Measurements from ENCODE around the gene PDGFA. TPM values are rescaled to one million over a fixed set of nuclear protein-coding genes. Genes with fewer than 3 reads are reported as not detected.

Gene PDGFA
- total and polyA plus RNA-seq, 8 donors: 25.9 to 69.4 (median 36.3) TPM

- H3K4me3 ChIP-seq: no peak overlapping the region
- DNase-seq (peak in 1 of 4 donors; percentile 64), ATAC-seq (no peak)
- peaks cover 0 to 3% of the 10 kb centered on the region in 2 donors for H3K9me3 ChIP-seq
- no peak for TF ChIP-seq CTCF (IDR thresholded peaks at IDR 0.05)
- no peaks in the 10 kb centered on the region for H3K27me3 ChIP-seq
- no peaks in the 10 kb centered on the region for H3K36me3 ChIP-seq
- no peak overlapping the region for H3K27ac ChIP-seq
- intact Hi-C loops (cut with DNase I): no loop called here
- peaks cover 14 to 15% of the 10 kb centered on the region in 2 donors for H3K4me1 ChIP-seq
Measured at GRCh38 chr7:541661-542060, 22.0 kb upstream of the PDGFA start.

GRCh38 chr7:540997-541396 lies 21.4 kb upstream of the PDGFA start:
- DNase-seq: peak in 1 of 4 donors; percentile 48
- intact Hi-C loops (cut with DNase I): no loop called here
- TF ChIP-seq CTCF (IDR thresholded peaks at IDR 0.05): no peak
- Histone ChIP-seq H3K4me3 (no peak overlapping the region), H3K27ac (no peak overlapping the region), H3K9me3 (peaks cover 0 to 3% of the 10 kb centered on the region in 2 donors), H3K36me3 (no peaks in the 10 kb centered on the region), H3K4me1 (peaks cover 14 to 15% of the 10 kb centered on the region in 2 donors), H3K27me3 (no peaks in the 10 kb centered on the region)
- no peak for ATAC-seq

DNA sequence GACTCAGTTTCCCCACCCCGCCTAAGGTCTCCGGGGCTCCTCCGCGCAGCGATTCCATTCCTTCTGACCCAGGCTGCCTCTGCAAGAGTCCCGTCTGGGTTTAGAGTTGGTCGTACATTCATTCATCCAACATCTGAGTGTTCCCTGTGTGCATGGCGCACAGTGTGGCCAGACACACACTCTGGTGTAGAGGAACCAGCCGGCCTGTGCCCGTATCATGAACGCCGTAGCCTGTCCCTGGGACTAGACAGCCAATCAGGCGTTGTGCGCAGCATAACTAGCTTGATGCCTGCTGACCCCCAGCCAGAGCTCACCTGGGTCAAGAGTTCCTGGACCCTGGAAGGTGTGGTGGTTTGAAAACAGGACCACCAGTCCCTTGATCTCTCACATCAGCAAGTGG lies 20.9 kb upstream of the PDGFA start:
- no peak for ATAC-seq
- DNase-seq: no peak
- H3K27me3 ChIP-seq: no peaks in the 10 kb centered on the region
- no peak overlapping the region for H3K27ac ChIP-seq
- intact Hi-C loops (cut with DNase I): no loop called here
- no peak for TF ChIP-seq CTCF (IDR thresholded peaks at IDR 0.05)
- H3K4me3 ChIP-seq: no peak overlapping the region
- H3K9me3 ChIP-seq: peaks cover 0 to 3% of the 10 kb centered on the region in 2 donors
- H3K4me1 ChIP-seq: peaks cover 14 to 15% of the 10 kb centered on the region in 2 donors
- no peaks in the 10 kb centered on the region for H3K36me3 ChIP-seq

GRCh38 chr7:539731-540411 lies 20.2 kb upstream of the PDGFA start:
- H3K4me3 ChIP-seq: no peak overlapping the region
- ATAC-seq: peak; percentile 76
- no peaks in the 10 kb centered on the region for H3K36me3 ChIP-seq
- H3K27me3 ChIP-seq: no peaks in the 10 kb centered on the region
- TF ChIP-seq CTCF (IDR thresholded peaks at IDR 0.05): no peak
- peak overlapping the region in 1 of 2 donors; percentile 77 for H3K27ac ChIP-seq
- peak in 3 of 4 donors; percentile 79 to 86 (median 85) for DNase-seq
- intact Hi-C loops (cut with DNase I): no loop called here
- H3K9me3 ChIP-seq: peaks cover 0 to 3% of the 10 kb centered on the region in 2 donors
- H3K4me1 ChIP-seq: peaks cover 14 to 15% of the 10 kb centered on the region in 2 donors

GRCh38 chr7:538764-539685 lies 19.4 kb upstream of the PDGFA start:
- Histone ChIP-seq H3K9me3 (peaks cover 0 to 3% of the 10 kb centered on the region in 2 donors), H3K27me3 (no peaks in the 10 kb centered on the region), H3K4me3 (no peak overlapping the region), H3K36me3 (no peaks in the 10 kb centered on the region), H3K4me1 (peaks cover 14 to 15% of the 10 kb centered on the region in 2 donors), H3K27ac (peak overlapping the region; percentile 64 to 77)
- intact Hi-C loops (cut with DNase I): no loop called here
- DNase-seq: peak in 2 of 4 donors; percentile 68 to 80
- TF ChIP-seq CTCF (IDR thresholded peaks at IDR 0.05): no peak
- ATAC-seq: peak; percentile 74
